Smooth muscle cell (in vitro differentiated cells): ENCODE measurements around the gene ZDHHC12. TPM values are rescaled to one million over a fixed set of nuclear protein-coding genes. Genes with fewer than 3 reads are reported as not detected.

Experiments
- DNase-seq: peaks from one replicate; lab custom pipeline; 2025; ENCODE audit not compliant: unreplicated experiment; lab: John Stamatoyannopoulos, UW
- H2AFZ ChIP-seq: fragments of 200-600 bp; sonication (generic); 2 replicates; pipeline ENCODE4 v1.6.0; 2016; ENCODE audit warnings: antibody characterized with exemption, low read depth, mild to moderate bottlenecking
- H3F3A ChIP-seq: fragments of 200-600 bp; sonication (generic); 2 replicates; pipeline ENCODE4 v1.6.0; 2017; ENCODE audit warnings: antibody characterized with exemption, low read depth
- H3K27ac ChIP-seq: fragments of 200-600 bp; sonication (generic); 2 replicates; pipeline ENCODE4 v1.5.1; 2016; ENCODE audit warnings: low read depth, mild to moderate bottlenecking
- H3K27me3 ChIP-seq: fragments of 200-600 bp; sonication (generic); 2 replicates; pipeline ENCODE4 v1.6.1; 2016; ENCODE audit warnings: low read depth, mild to moderate bottlenecking
- H3K36me3 ChIP-seq: fragments of 200-600 bp; sonication (generic); 2 replicates; pipeline ENCODE4 v1.5.1; 2016; ENCODE audit warnings: low read depth
- H3K4me1 ChIP-seq: fragments of 200-600 bp; sonication (generic); 2 replicates; pipeline ENCODE4 v1.5.1; 2016; ENCODE audit warnings: low read depth
- H3K4me2 ChIP-seq: fragments of 200-600 bp; sonication (generic); 2 replicates; pipeline ENCODE4 v1.6.0; 2016; ENCODE audit warnings: mild to moderate bottlenecking
- H3K4me3 ChIP-seq: fragments of 200-600 bp; sonication (generic); 2 replicates; pipeline ENCODE4 v1.5.1; 2016; ENCODE audit warnings: mild to moderate bottlenecking
- H3K79me2 ChIP-seq: fragments of 200-600 bp; sonication (generic); 2 replicates; pipeline ENCODE4 v1.6.0; 2016; ENCODE audit warnings: low read depth, mild to moderate bottlenecking
- H3K9ac ChIP-seq: fragments of 200-600 bp; sonication (generic); 2 replicates; pipeline ENCODE4 v1.6.0; 2016; ENCODE audit warnings: low read depth
- H3K9me3 ChIP-seq: fragments of 200-600 bp; sonication (generic); replicated peaks from 2 replicates; pipeline ENCODE4 v1.5.1; 2016; ENCODE audit warnings: low read depth
- H4K20me1 ChIP-seq: fragments of 200-600 bp; sonication (generic); 2 replicates; pipeline ENCODE4 v1.6.0; 2016; ENCODE audit warnings: low read depth
- CTCF ChIP-seq: fragments of 200-600 bp; sonication (generic); IDR thresholded peaks from 2 replicates; pipeline ENCODE4 v1.5.1; 2017; ENCODE audit warnings: borderline replicate concordance, mild to moderate bottlenecking, antibody characterized with exemption; ENCODE audit not compliant: insufficient read depth, poor library complexity, severe bottlenecking
- WGBS: methylation state at CpG from one replicate; pipeline ENCODE4 v1.1.7; 2016; ENCODE audit warnings: low lambda C conversion rate; 5-methylcytosine and 5-hydroxymethylcytosine counted together
- polyA plus RNA-seq: library from polyadenylated mRNA; unstranded; fragments of >200 nt; fragmentation: Nextera tagmentation; extraction: Ambion mirVana; gene quantifications from 2 replicates; pipeline ENCODE4 v1.2.1, GENCODE V29; 2016
- total RNA-seq: library from RNA; depleted of rRNA; stranded (reverse); fragments of >200 nt; gene quantifications from 2 replicates; pipeline ENCODE4 v1.2.3, GENCODE V29; 2014

ZDHHC12 gene
- total and polyA plus RNA-seq, 2 experiments from 2014 or later = 20.8 to 31.3 TPM

GRCh38 chr9:128771094-128771721, 47.3 kb upstream of the ZDHHC12 start:
- H3K27me3 ChIP-seq = no peaks in the 10 kb centered on the region
- H3F3A ChIP-seq = peaks cover 5% of the 10 kb centered on the region
- no peaks in the 10 kb centered on the region for H3K36me3 ChIP-seq
- H3K4me3 ChIP-seq = peak overlapping the region; percentile 96
- TF ChIP-seq CTCF = no peak
- H3K79me2 ChIP-seq = peaks cover 20% of the 10 kb centered on the region
- peaks cover 11% of the 10 kb centered on the region for H3K4me1 ChIP-seq
- peak overlapping the region; percentile 94 for H3K27ac ChIP-seq
- peaks cover 3% of the 10 kb centered on the region for H4K20me1 ChIP-seq
- 7% methylated on average over 24 of the region's 28 CpGs for WGBS
- peak overlapping the region; percentile 95 for H3K9ac ChIP-seq
- no peaks in the 10 kb centered on the region for H3K9me3 ChIP-seq
- DNase-seq = peak; percentile 52
- H2AFZ ChIP-seq = peak overlapping the region; percentile 100
- H3K4me2 ChIP-seq = peak overlapping the region; percentile 93

GRCh38 chr9:128770286-128771030, 46.5 kb upstream of the ZDHHC12 start:
- Histone ChIP-seq H2AFZ (no peak overlapping the region), H3K9ac (peak overlapping the region; percentile 95), H3K27me3 (no peaks in the 10 kb centered on the region), H4K20me1 (peaks cover 3% of the 10 kb centered on the region), H3K4me1 (peaks cover 11% of the 10 kb centered on the region), H3K4me2 (peak overlapping the region; percentile 93), H3K36me3 (no peaks in the 10 kb centered on the region), H3F3A (peaks cover 5% of the 10 kb centered on the region), H3K79me2 (peaks cover 20% of the 10 kb centered on the region), H3K4me3 (peak overlapping the region; percentile 96), H3K27ac (peak overlapping the region; percentile 94), H3K9me3 (no peaks in the 10 kb centered on the region)
- no peak for TF ChIP-seq CTCF
- WGBS = 91% methylated on average over 11 of the region's 11 CpGs
- DNase-seq = no peak

- peaks cover 20% of the 10 kb centered on the region for H3K79me2 ChIP-seq
- no peak for DNase-seq
- H3F3A ChIP-seq = peaks cover 5% of the 10 kb centered on the region
- no peak overlapping the region for H3K4me2 ChIP-seq
- 97% methylated on average over 6 of the region's 6 CpGs for WGBS
- H3K9ac ChIP-seq = no peak overlapping the region
- H4K20me1 ChIP-seq = peaks cover 12% of the 10 kb centered on the region
- H3K9me3 ChIP-seq = no peaks in the 10 kb centered on the region
- TF ChIP-seq CTCF = no peak
- H3K27me3 ChIP-seq = no peaks in the 10 kb centered on the region
- peaks cover 11% of the 10 kb centered on the region for H3K4me1 ChIP-seq
- H3K4me3 ChIP-seq = no peak overlapping the region
- H3K36me3 ChIP-seq = no peaks in the 10 kb centered on the region
- no peak overlapping the region for H3K27ac ChIP-seq
- no peak overlapping the region for H2AFZ ChIP-seq
Observed at GRCh38 chr9:128768606-128769005, 44.7 kb upstream of the ZDHHC12 start.
